GM06990 (cell line): ENCODE measurements around the gene ZFP62.
A peak's percentile ranks its signal among the peaks of the same experiment; 100 is the strongest.

Source experiments
- DNase-seq: peaks from one replicate; pipeline ENCODE4 v3.0.0-alpha.2; 2011; ENCODE audit not compliant: insufficient read length; ENCODE audit errors: extremely low read depth
- H3K27me3 ChIP-seq: replicated peaks from 2 replicates; pipeline ENCODE4 v1.6.0; 2011; ENCODE audit warnings: low read length; ENCODE audit not compliant: control insufficient read depth, insufficient read depth
- H3K36me3 ChIP-seq: 2 replicates; pipeline ENCODE4 v1.5.1; 2011; ENCODE audit warnings: low read length; ENCODE audit not compliant: control insufficient read depth, insufficient read depth
- H3K4me3 ChIP-seq: replicated peaks from 2 replicates; pipeline ENCODE4 v1.5.1; 2011; ENCODE audit warnings: low read depth, mild to moderate bottlenecking, control low read depth, low read length
- CTCF ChIP-seq: IDR thresholded peaks from 2 replicates; pipeline ENCODE4 v1.5.1; 2011; ENCODE audit warnings: low read length, control low read depth, mild to moderate bottlenecking, inconsistent platforms; ENCODE audit not compliant: insufficient read depth, poor library complexity, severe bottlenecking

Gene ZFP62

GRCh38 chr5:180844432-180844831 is 16.6 kb downstream of the ZFP62 start:
- no peak for DNase-seq
- Histone ChIP-seq H3K36me3 (peaks cover 2% of the 10 kb centered on the region; the same call in 1 of the 2 replicates), H3K4me3 (no peak overlapping the region), H3K27me3 (no peaks in the 10 kb centered on the region)
- TF ChIP-seq CTCF = no peak

- no peak overlapping the region for H3K4me3 ChIP-seq
- H3K36me3 ChIP-seq = peaks cover 7% of the 10 kb centered on the region; the same call in 1 of the 2 replicates
- no peaks in the 10 kb centered on the region for H3K27me3 ChIP-seq
- no peak for DNase-seq
- no peak for TF ChIP-seq CTCF
Observed at GRCh38 chr5:180839935-180840334, 21.1 kb downstream of the ZFP62 start.

- TF ChIP-seq CTCF = no peak
- DNase-seq = no peak
- no peaks in the 10 kb centered on the region for H3K27me3 ChIP-seq
- peaks cover 13% of the 10 kb centered on the region for H3K36me3 ChIP-seq
- H3K4me3 ChIP-seq = no peak overlapping the region
Observed at GRCh38 chr5:180839227-180839626, 21.8 kb downstream of the ZFP62 start.

GRCh38 chr5:180837478-180837877 is 23.6 kb downstream of the ZFP62 start:
- no peak for TF ChIP-seq CTCF
- Histone ChIP-seq H3K27me3 (no peaks in the 10 kb centered on the region), H3K4me3 (no peak overlapping the region), H3K36me3 (peaks cover 13% of the 10 kb centered on the region)
- no peak for DNase-seq

GRCh38 chr5:180832638-180833068 is 28.4 kb downstream of the ZFP62 start:
- Histone ChIP-seq H3K27me3 (no peaks in the 10 kb centered on the region), H3K4me3 (peak overlapping the region; percentile 74), H3K36me3 (peaks cover 15% of the 10 kb centered on the region)
- peak; percentile 48 for DNase-seq
- TF ChIP-seq CTCF = no peak
